ENCODE measurements around the gene NUMBL.

Gene NUMBL

DNA sequence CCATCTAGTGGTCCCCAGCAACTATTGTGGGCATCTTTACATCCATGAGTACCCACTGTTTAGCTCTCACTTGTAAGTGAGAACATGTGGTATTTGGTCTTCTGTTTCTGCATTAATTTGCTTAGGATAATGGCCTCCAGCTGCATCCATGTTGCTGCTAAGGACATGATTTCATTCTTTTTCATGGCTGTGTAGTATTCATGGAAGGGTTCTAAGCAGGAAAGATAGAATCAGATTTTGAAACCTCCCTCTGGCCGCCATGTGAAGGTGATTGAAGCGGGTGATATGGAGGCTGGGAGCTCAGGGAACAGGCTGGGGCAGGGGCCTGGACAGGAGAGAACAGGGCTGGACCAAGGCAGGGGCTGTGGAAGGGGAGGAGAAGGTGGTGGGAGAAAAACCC, 69.2 kb downstream of the NUMBL start:
- DNase-seq (ENCODE audit: low read depth, low spot score): no peak
- H3K4me3 ChIP-seq (ENCODE audit: low read length): no peak overlapping the region

DNA sequence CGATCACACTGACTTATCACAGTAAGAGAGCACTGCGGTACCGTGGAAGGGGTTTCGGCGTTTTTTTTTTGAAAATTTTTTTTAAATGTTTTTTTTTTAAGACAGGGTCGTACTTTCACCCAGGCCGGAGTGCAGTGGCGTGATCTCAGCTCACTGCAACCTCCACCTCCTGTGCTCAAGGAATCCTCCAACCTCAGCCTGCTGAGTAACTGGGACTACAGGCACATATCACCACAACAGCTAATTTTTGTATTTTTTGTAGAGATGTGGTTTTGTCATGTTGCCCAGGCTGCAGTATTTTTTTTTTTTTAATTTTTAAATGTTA, 70.3 kb downstream of the NUMBL start:
- no peak overlapping the region for H3K4me3 ChIP-seq (ENCODE audit: low read length)
- DNase-seq (ENCODE audit: low read depth, low spot score): no peak

DNA sequence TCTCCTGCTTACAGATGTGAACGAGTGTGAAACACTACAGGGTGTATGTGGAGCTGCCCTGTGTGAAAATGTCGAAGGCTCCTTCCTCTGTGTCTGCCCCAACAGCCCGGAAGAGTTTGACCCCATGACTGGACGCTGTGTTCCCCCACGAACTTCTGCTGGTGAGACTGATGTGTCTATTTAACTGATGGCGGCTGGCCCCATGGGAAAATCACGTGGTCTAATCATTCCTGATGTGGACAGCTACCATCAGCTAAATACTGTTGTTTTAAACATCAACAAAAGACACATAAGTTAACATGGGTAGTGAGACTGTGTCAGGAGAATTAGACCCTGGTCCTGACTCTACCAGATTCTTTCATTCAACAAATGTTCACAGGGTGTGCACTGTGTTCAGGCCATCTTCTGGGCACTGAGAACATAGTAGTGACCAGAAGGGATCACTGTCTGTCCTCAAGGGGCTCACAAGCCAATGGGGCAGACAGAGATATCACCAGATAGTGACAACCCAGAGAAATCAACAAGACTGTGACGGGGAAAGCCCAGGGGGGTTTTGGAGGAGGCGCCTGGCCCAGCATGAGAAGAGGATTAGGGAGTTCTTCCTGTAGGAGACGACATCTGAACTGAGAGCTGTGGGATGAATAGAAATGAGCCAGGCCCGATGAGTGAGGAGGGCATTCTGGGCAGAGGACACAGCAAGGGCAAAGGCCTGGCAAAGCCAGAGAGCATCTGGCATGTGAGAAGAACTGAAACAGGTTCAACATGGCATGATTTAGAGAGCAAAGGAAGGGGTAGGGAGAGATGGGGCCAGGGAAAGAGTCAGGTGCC, 70.9 kb downstream of the NUMBL start:
- no peak overlapping the region for H3K4me3 ChIP-seq (ENCODE audit: low read length)
- no peak for DNase-seq (ENCODE audit: low read depth, low spot score)

DNA sequence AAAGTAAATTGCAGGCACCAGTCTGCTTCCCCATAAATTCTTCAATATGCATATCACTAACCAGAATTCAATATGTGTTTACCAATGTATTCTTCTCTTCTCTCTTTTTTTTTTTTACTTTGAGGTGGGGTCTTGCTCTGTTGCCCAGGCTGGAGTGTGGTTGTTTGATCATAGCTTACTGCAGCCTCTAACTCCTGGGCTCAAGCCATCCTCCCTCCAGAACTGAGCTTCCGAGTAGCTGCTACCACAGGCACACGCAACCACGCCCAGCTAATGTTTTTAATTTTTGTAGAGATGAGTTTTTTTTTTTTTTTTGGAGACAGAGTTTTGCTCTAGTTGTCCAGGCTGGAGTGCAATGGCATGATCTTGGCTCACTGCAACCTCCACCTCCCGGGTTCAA, 72.5 kb downstream of the NUMBL start:
- no peak for DNase-seq (ENCODE audit: low read depth, low spot score)
- no peak overlapping the region for H3K4me3 ChIP-seq (ENCODE audit: low read length)

DNA sequence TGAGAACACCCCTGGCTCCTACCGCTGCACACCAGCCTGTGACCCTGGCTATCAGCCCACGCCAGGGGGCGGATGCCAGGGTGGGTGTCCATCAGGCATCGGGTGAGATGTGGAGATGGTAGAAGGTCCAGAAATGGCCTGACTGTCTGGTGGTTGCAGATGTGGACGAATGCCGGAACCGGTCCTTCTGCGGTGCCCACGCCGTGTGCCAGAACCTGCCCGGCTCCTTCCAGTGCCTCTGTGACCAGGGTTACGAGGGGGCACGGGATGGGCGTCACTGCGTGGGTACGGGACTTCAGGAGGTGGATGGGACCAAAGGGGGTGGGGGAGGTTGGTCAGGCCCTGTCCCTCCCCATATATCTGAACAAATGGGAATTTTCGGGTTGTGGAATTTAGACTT, 73.5 kb downstream of the NUMBL start:
- no peak overlapping the region for H3K4me3 ChIP-seq (ENCODE audit: low read length)
- no peak for DNase-seq (ENCODE audit: low read depth, low spot score)

DNA sequence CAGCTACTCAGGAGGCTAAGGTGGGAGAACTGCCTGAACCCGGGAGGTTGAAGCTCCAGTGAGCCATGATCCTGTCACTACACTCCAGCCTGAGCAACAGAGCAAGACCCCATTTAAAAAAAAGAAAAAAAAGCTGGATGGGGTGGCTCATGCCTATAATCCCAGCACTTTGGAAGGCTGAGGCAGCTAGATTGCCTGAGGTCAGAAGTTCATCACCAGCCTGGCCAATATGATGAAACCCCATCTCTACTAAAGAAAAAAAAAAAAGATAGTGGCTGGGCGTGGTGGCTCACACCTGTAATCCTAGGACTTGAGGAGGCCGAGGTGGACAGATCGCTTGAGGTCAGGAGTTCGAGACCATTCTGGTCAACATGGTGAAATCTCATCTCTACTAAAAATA, 74.3 kb downstream of the NUMBL start:
- no peak overlapping the region for H3K4me3 ChIP-seq (ENCODE audit: low read length)
- no peak for DNase-seq (ENCODE audit: low read depth, low spot score)
